Measurements from ENCODE around the gene MRPL36. TPM values are rescaled to one million over a fixed set of nuclear protein-coding genes. Genes with fewer than 3 reads are reported as not detected.

Gene MRPL36
- total and polyA plus RNA-seq, 2 of the 4 experiments (the other 2 are of a cell fraction): 85.9 to 103 TPM

DNA sequence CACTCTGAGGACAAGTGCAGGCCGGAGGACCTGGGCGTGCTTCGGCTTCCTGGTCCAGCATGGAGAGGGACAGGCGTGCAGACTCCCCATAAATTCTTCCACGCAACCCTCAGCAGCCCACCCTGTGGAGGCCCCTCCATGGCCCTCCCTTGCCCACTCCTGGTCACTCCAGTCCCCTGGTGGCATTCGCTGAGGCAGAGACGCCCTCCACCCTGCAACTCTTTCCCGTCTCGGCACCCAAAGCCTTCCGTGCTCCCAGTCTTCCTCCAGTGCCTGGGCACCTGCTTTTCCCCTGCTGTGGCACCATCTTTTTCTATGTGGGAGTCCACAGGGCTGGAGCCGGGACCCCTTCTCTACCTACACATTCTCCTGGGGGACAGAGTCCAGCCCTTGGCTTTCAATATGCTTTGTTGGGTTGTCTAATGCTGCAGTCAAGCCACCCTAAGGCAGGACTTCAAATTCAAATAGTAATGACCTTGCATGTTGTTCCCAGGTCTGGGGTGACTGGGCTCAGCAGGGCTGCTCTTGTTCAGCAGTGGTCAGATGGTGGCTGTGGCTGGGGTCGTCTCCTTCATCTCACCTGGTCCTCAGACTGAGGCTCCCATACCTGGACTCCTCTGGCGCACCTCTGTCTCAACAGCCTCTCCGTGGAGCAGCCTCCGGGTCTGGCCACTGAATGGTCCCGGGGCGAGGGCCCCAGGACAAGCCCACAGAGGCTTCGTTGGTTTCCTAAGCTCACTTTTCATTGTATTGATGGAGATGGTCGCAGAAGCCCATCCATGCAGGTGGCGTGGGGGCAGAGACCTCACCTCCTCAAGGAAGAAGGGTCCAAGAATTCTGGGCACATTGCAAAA, 15.2 kb downstream of the MRPL36 start:
- no peak overlapping the region for H2BK5ac ChIP-seq (ENCODE audit: low read depth, low read length, poor library complexity, severe bottlenecking)
- no peak overlapping the region for H3K56ac ChIP-seq (ENCODE audit: extremely low read depth, insufficient read depth, low read length)
- peaks cover 2% of the 10 kb centered on the region; the same call in 1 of the 2 replicates for H3K4me1 ChIP-seq (ENCODE audit: control insufficient read depth, insufficient read depth, low read length)
- ChIA-PET CTCF (interaction anchor here (1.3 kb wide), 1 partner anchor 12 kb away, joined by 3 read pairs; no protein-coding TSS in a partner anchor), POLR2A (ENCODE audit: unreplicated experiment) (no interaction called here)
- H2BK120ac ChIP-seq (ENCODE audit: low read depth, low read length): no peak overlapping the region
- no peaks in the 10 kb centered on the region for H3K79me1 ChIP-seq (ENCODE audit: low read depth in 1 of 2, low read length in 2 of 2)
- no peak overlapping the region for H4K8ac ChIP-seq (ENCODE audit: low read depth in 2 of 2, low read length in 2 of 2)
- no peak overlapping the region for H4K91ac ChIP-seq (ENCODE audit: insufficient read depth, low read depth, low read length)
- H3K9me3 ChIP-seq (ENCODE audit: control insufficient read depth, insufficient read depth, low read length): no peaks in the 10 kb centered on the region
- WGBS, 2 experiments (ENCODE audit: extremely low coverage in 2 of 2, insufficient read length in 1 of 2): 93% methylated on average over 6 of the region's 20 CpGs; no CpG with 5 or more reads in 1 of the 2 experiments
- intact Hi-C loops (cut with micrococcal nuclease): no loop called here
- H3K4ac ChIP-seq (ENCODE audit: low read depth, low read length): no peak overlapping the region
- no peaks in the 10 kb centered on the region for H4K20me1 ChIP-seq (ENCODE audit: insufficient read depth, low read length)
- no peak overlapping the region for H3K23ac ChIP-seq (ENCODE audit: low read depth, low read length)
- no TSS peak for BruUV-seq (replicated peaks)
- no peak overlapping the region for H3K4me2 ChIP-seq (ENCODE audit: low read depth, low read length)
- no peak overlapping the region for H4K5ac ChIP-seq (ENCODE audit: low read depth, low read length)
- dilution Hi-C loops (cut with HindIII; ENCODE audit: low sequenced_read_pairs, unreplicated experiment): no loop called here
- no peak overlapping the region for H3K14ac ChIP-seq (replicated peaks; ENCODE audit: low read depth, low read length)
- H2AK5ac ChIP-seq (ENCODE audit: low read depth, low read length): no peak overlapping the region
- no peak overlapping the region for H2BK15ac ChIP-seq (ENCODE audit: low read depth, low read length)
- no peak overlapping the region for H3K18ac ChIP-seq (ENCODE audit: low read depth, low read length)
- no peaks in the 10 kb centered on the region for H3K36me3 ChIP-seq (ENCODE audit: control insufficient read depth, insufficient read depth, low read length)
- peak overlapping the region; percentile 51 for H2AFZ ChIP-seq (replicated peaks; ENCODE audit: low read length, poor library complexity)
- ATAC-seq (ENCODE audit: low read depth): no peak
- no peak overlapping the region for H3K4me3 ChIP-seq (ENCODE audit: insufficient read depth, low read depth, low read length)
- H3K27ac ChIP-seq (ENCODE audit: insufficient read depth, low read length): no peak overlapping the region
- peaks cover 2% of the 10 kb centered on the region; the same call in 1 of the 2 replicates for H3K9me1 ChIP-seq (ENCODE audit: insufficient read depth, low read length)
- in situ Hi-C loops (cut with MboI; ENCODE audit: low sequenced_read_pairs): loop anchor here (25.0 kb wide), 1 partner anchor 822 kb away; no protein-coding TSS in a partner anchor
- no peak for DNase-seq
- no peak overlapping the region for H2BK20ac ChIP-seq (ENCODE audit: low read depth, low read length)
- no peak overlapping the region for H3K9ac ChIP-seq (ENCODE audit: low read depth, low read length)
- H3K27me3 ChIP-seq (ENCODE audit: control insufficient read depth, insufficient read depth, low read length): no peaks in the 10 kb centered on the region; the same call in 1 of the 2 replicates
- no peak overlapping the region for H2AK9ac ChIP-seq (replicated peaks; ENCODE audit: low read depth, low read length, poor library complexity)
- TF ChIP-seq RCOR1 (IDR thresholded peaks at IDR 0.05; ENCODE audit: insufficient replicate concordance, low read length) (no peak), CHD1 (IDR thresholded peaks at IDR 0.05; ENCODE audit: low read depth, low read length) (no peak), MXI1 (IDR thresholded peaks at IDR 0.05; ENCODE audit: borderline replicate concordance, low read depth, low read length) (no peak), ELK1 (IDR thresholded peaks at IDR 0.05; ENCODE audit: borderline replicate concordance, low read depth, low read length) (no peak), RFX5 (IDR thresholded peaks at IDR 0.05; ENCODE audit: low read depth, low read length) (no peak), RAD21 (IDR thresholded peaks at IDR 0.05; ENCODE audit: low read length) (no peak), CTCF (conservative IDR thresholded peaks at IDR 0.05; ENCODE audit: low read depth, low read length) (no peak), SMC3 (IDR thresholded peaks at IDR 0.05; ENCODE audit: low read depth, low read length) (no peak), NFE2L2 (IDR thresholded peaks at IDR 0.05; ENCODE audit: low read depth, low read length) (no peak), CEBPB (IDR thresholded peaks at IDR 0.05; ENCODE audit: low read depth, low read length) (no peak), FOS (IDR thresholded peaks at IDR 0.05; ENCODE audit: low read depth, low read length) (no peak), BHLHE40 (IDR thresholded peaks at IDR 0.05; ENCODE audit: low read depth, low read length) (no peak), MAZ (IDR thresholded peaks at IDR 0.05; ENCODE audit: borderline replicate concordance, low read depth, low read length) (no peak), POLR2A (IDR thresholded peaks at IDR 0.05; ENCODE audit: low read depth, low read length) (no peak)

Measured in IMR-90 (cell line).